Lung (tissue), 12 donors: ENCODE data around the gene CNKSR3. TPM values are rescaled to one million over a fixed set of nuclear protein-coding genes. Genes with fewer than 3 reads are reported as not detected.
A peak's percentile ranks its signal among the peaks of the same experiment; 100 is the strongest.

Experiments used
- ATAC-seq: fragments of 200-7000 bp; cut with Tn5 transposase; one replicate; pipeline ENCODE4 v1.9.1; 2020; ENCODE audit warnings: moderate number of reproducible peaks; ENCODE audit not compliant: insufficient read depth, low FRiP score
- DNase-seq, 3 donors: peaks; one replicate each; pipeline ENCODE4 v3.0.0-alpha.2; 2013 to 2017
- H3K27ac ChIP-seq, 2 donors: one replicate each; pipeline ENCODE4 v1.5.1; 2013; ENCODE audit warnings: mild to moderate bottlenecking in 2 of 2, moderate library complexity in 2 of 2, control low read depth in 1 of 2, inconsistent platforms in 1 of 2, low read depth in 1 of 2, low read length in 1 of 2
- H3K27me3 ChIP-seq, 3 donors: one replicate each; pipeline ENCODE4 v1.5.1; 2013; ENCODE audit warnings: low read length in 2 of 3; ENCODE audit not compliant: control insufficient read depth in 3 of 3, insufficient read depth in 3 of 3
- H3K36me3 ChIP-seq, 4 donors: one replicate each; pipeline ENCODE4 v1.5.1; 2013; ENCODE audit warnings: low read length in 4 of 4, mild to moderate bottlenecking in 1 of 4, moderate library complexity in 1 of 4; ENCODE audit not compliant: control insufficient read depth in 4 of 4, insufficient read depth in 4 of 4
- H3K4me1 ChIP-seq, 5 donors: one replicate each; pipeline ENCODE4 v1.5.1; 2013; ENCODE audit warnings: low read length in 5 of 5, mild to moderate bottlenecking in 2 of 5, moderate library complexity in 1 of 5; ENCODE audit not compliant: control insufficient read depth in 5 of 5, insufficient read depth in 5 of 5
- H3K4me3 ChIP-seq: one replicate; pipeline ENCODE4 v1.5.1; 2013; ENCODE audit warnings: mild to moderate bottlenecking, control low read depth, moderate library complexity
- H3K9ac ChIP-seq, 2 donors: one replicate each; pipeline ENCODE4 v1.5.1; 2013; ENCODE audit warnings: low read length in 2 of 2, control low read depth in 1 of 2; ENCODE audit not compliant: insufficient read depth in 1 of 2
- H3K9me3 ChIP-seq, 4 donors: one replicate each; pipeline ENCODE4 v1.5.1; 2013; ENCODE audit warnings: low read length in 3 of 4, mild to moderate bottlenecking in 1 of 4, moderate library complexity in 1 of 4; ENCODE audit not compliant: control insufficient read depth in 4 of 4, insufficient read depth in 3 of 4
- CTCF ChIP-seq: IDR thresholded peaks from 2 replicates; pipeline ENCODE4 v1.5.1; 2012; ENCODE audit warnings: mild to moderate bottlenecking; ENCODE audit errors: control extremely low read depth, extremely low read depth
- WGBS, 2 donors: extraction: QIAGEN DNeasy Blood & Tissue Kit; methylation state at CpG; one replicate each; pipeline ENCODE4 v1.1.7; 2013; 5-methylcytosine and 5-hydroxymethylcytosine counted together
- polyA plus RNA-seq, 2 donors: library from polyadenylated mRNA; stranded (reverse); fragments of 200-250 nt; gene quantifications; one replicate each; pipeline ENCODE4 v1.2.1, GENCODE V29; 2013
- total RNA-seq, 2 donors: library from RNA; depleted of rRNA in 1 of 2; stranded (reverse); fragments of >200 nt in 1 of 2; gene quantifications; one replicate each; pipeline ENCODE4 v1.2.1, GENCODE V29; 2014 to 2021
- donor health status: control.
- donor health status: control.
- donor health status: Bipolar disorder and iron deficiency.
- donor health status: healthy.
- donor health status: DM: yes; HTN: yes; CAD: no.

The CNKSR3 gene
- total and polyA plus RNA-seq, 4 donors, result 3.5 to 23.9 (median 13.7) TPM

GRCh38 chr6:154406301-154406700, 104.2 kb downstream of the CNKSR3 start:
- 95 to 97% methylated on average over 20 of the region's 20 CpGs for WGBS, 2 donors
- Histone ChIP-seq H3K36me3 (peaks cover 4 to 14% (median 8%) of the 10 kb centered on the region in 4 donors), H3K27ac (no peak overlapping the region), H3K9me3 (no peaks in the 10 kb centered on the region), H3K9ac (no peak overlapping the region), H3K4me1 (peaks cover 6 to 25% (median 8%) of the 10 kb centered on the region in 5 donors), H3K4me3 (no peak overlapping the region), H3K27me3 (no peaks in the 10 kb centered on the region)
- ATAC-seq (no peak), DNase-seq (no peak)
- TF ChIP-seq CTCF, result no peak

- Histone ChIP-seq H3K27me3 (no peaks in the 10 kb centered on the region), H3K4me3 (no peak overlapping the region), H3K9me3 (no peaks in the 10 kb centered on the region), H3K9ac (no peak overlapping the region), H3K36me3 (peaks cover 4 to 11% (median 8%) of the 10 kb centered on the region in 4 donors), H3K4me1 (peaks cover 0 to 11% (median 3%) of the 10 kb centered on the region in 5 donors), H3K27ac (no peak overlapping the region)
- DNase-seq (peak in 2 of 3 donors; percentile 26 to 61), ATAC-seq (no peak)
- no peak for TF ChIP-seq CTCF
- 84 to 85% methylated on average over 6 of the region's 6 CpGs for WGBS, 2 donors
Observed at GRCh38 chr6:154404791-154405400, 105.6 kb downstream of the CNKSR3 start.

- Histone ChIP-seq H3K27me3 (no peaks in the 10 kb centered on the region), H3K27ac (no peak overlapping the region), H3K9me3 (no peaks in the 10 kb centered on the region), H3K36me3 (peaks cover 4 to 12% (median 7%) of the 10 kb centered on the region in 4 donors), H3K4me1 (peaks cover 0 to 3% (median under 1%) of the 10 kb centered on the region in 5 donors), H3K4me3 (no peak overlapping the region), H3K9ac (no peak overlapping the region)
- ATAC-seq (no peak), DNase-seq (peak; percentile 43 to 73 (median 56))
- no peak for TF ChIP-seq CTCF
- 25 to 28% methylated on average over 4 of the region's 4 CpGs for WGBS, 2 donors
Observed at GRCh38 chr6:154403788-154404187, 106.7 kb downstream of the CNKSR3 start.
